Tibial nerve (tissue), 3 donors: Measurements from ENCODE around the gene MRPS25.

ENCODE experiments used
- CTCF ChIP-seq, 5 experiments: fragments of 200-600 bp in 3 of 5; fragments of 450-650 bp in 2 of 5; sonication (generic) in 3 of 5; IDR thresholded peaks; one replicate each; pipeline ENCODE4 v1.5.1; 2016 to 2019; ENCODE audit warnings: antibody characterized with exemption in 5 of 5, mild to moderate bottlenecking in 3 of 5, moderate library complexity in 2 of 5
- POLR2A ChIP-seq, 2 donors: fragments of 450-650 bp; IDR thresholded peaks; one replicate each; pipeline ENCODE4 v1.6.1; 2017; ENCODE audit warnings: antibody characterized with exemption in 2 of 2, mild to moderate bottlenecking in 2 of 2, moderate library complexity in 2 of 2

GRCh38 chr3:15007681-15008141, 57.4 kb downstream of the MRPS25 start:
- TF ChIP-seq CTCF (IDR thresholded peaks at IDR 0.05) (no peak), POLR2A (IDR thresholded peaks at IDR 0.05) (no peak)
